Progenitor cell of endocrine pancreas (in vitro differentiated cells): ENCODE measurements around the gene CD101. TPM values are rescaled to one million over a fixed set of nuclear protein-coding genes. Genes with fewer than 3 reads are reported as not detected.

Source experiments
- DNase-seq: peaks from one replicate; pipeline ENCODE4 v3.0.0; 2021; ENCODE audit warnings: low spot score; ENCODE audit not compliant: unreplicated experiment
- H3K27ac Mint-ChIP-seq: 2 replicates; pipeline ENCODE4 v1.8.0; 2021; ENCODE audit warnings: mild to moderate bottlenecking, moderate library complexity, mixed read lengths
- H3K27me3 Mint-ChIP-seq: 2 replicates; pipeline ENCODE4 v1.8.0; 2021; ENCODE audit warnings: mixed read lengths
- H3K36me3 Mint-ChIP-seq: 2 replicates; pipeline ENCODE4 v1.8.0; 2022; ENCODE audit warnings: mixed read lengths; ENCODE audit not compliant: insufficient read depth
- H3K4me1 Mint-ChIP-seq: 2 replicates; pipeline ENCODE4 v1.8.0; 2021; ENCODE audit warnings: low read depth, mixed read lengths
- H3K4me3 Mint-ChIP-seq: 2 replicates; pipeline ENCODE4 v1.8.0; 2021; ENCODE audit warnings: low read depth, mild to moderate bottlenecking, moderate library complexity, mixed read lengths
- H3K9me3 Mint-ChIP-seq: 2 replicates; pipeline ENCODE4 v1.8.0; 2021; ENCODE audit warnings: low read depth, mixed read lengths
- CTCF ChIP-seq: fragments of 200-600 bp; sonication (generic); IDR thresholded peaks from one replicate; pipeline ENCODE4 v1.5.0; 2021; ENCODE audit warnings: antibody characterized with exemption, mild to moderate bottlenecking; ENCODE audit not compliant: unreplicated experiment
- total RNA-seq: library from RNA; stranded (reverse); gene quantifications from 2 replicates; pipeline ENCODE4 v1.2.1, GENCODE V29; 2021

Gene CD101
- total RNA-seq, 1 donor from 2014 or later: 2.8 TPM

DNA sequence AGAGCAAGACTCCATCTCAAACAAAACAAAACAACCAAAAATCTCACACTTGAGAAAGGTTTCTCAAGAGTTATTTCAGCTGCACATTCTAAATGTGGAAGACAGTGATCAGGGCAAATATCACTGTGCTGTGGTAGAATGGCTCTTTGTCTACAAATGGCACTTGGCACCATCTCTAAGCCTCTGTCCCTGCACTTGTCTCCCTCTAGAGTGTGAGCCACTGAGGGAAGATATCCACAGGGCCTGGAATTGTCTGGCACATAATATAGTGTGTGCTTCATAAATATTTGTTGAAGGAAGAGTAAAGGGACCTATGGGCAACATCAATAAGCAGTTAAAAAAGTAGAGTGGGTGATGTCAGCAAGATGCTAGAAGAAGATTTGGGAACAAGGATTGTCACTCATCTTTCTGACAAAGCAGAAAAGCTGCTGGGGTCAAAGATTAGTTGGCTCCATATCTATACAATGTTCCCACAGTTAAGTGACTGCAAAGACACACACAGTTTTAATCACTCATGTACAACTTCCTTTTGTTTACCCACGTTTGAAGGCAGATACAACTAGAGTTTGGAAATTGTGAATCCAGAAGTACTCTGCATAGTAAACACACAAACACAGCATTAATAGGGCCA, 19.1 kb downstream of the CD101 start:
- Mint-ChIP-seq H3K4me3 (no peak overlapping the region), H3K9me3 (no peaks in the 10 kb centered on the region), H3K27ac (no peak overlapping the region), H3K36me3 (peaks cover 1% of the 10 kb centered on the region), H3K4me1 (no peaks in the 10 kb centered on the region), H3K27me3 (no peaks in the 10 kb centered on the region)
- DNase-seq: no peak
- TF ChIP-seq CTCF: no peak

DNA sequence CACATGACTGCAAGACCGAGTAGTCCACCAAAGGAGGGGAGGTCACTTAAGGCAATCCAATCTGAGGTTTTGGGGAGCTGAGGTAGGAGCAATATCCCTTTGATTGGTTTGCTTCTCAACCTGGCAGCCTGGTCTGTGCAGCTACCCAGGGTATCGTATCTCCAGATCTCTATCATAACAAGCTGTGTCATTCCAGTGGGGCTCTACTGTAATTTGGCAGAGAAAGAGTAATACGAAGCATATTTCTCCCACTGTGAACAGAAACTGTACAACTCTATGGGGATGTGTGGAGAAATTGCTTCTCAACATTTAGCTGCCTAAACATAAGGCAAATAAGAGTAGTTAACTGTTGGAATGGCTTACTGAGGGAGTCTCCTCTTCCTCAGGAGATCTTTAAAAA, 20.6 kb downstream of the CD101 start:
- no peaks in the 10 kb centered on the region for H3K27me3 Mint-ChIP-seq
- DNase-seq: no peak
- H3K4me3 Mint-ChIP-seq: no peak overlapping the region
- H3K27ac Mint-ChIP-seq: no peak overlapping the region
- TF ChIP-seq CTCF: no peak
- H3K4me1 Mint-ChIP-seq: no peaks in the 10 kb centered on the region
- H3K9me3 Mint-ChIP-seq: no peaks in the 10 kb centered on the region
- H3K36me3 Mint-ChIP-seq: peaks cover 1% of the 10 kb centered on the region

DNA sequence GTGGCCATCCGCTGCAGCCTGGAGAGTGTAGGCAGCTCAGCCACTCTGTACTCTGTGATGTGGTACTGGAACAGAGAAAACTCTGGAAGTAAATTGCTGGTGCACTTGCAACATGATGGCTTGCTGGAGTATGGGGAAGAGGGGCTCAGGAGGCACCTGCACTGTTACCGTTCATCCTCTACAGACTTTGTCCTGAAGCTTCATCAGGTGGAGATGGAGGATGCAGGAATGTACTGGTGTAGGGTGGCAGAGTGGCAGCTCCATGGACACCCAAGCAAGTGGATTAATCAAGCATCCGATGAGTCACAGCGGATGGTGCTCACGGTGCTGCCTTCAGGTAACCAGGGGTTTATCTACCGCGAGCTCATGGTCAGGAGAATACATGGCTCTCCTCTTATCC, 24.0 kb downstream of the CD101 start:
- no peaks in the 10 kb centered on the region for H3K4me1 Mint-ChIP-seq
- peaks cover 1% of the 10 kb centered on the region for H3K36me3 Mint-ChIP-seq
- no peak for DNase-seq
- no peak overlapping the region for H3K4me3 Mint-ChIP-seq
- H3K27me3 Mint-ChIP-seq: no peaks in the 10 kb centered on the region
- no peak for TF ChIP-seq CTCF
- no peaks in the 10 kb centered on the region for H3K9me3 Mint-ChIP-seq
- no peak overlapping the region for H3K27ac Mint-ChIP-seq

DNA sequence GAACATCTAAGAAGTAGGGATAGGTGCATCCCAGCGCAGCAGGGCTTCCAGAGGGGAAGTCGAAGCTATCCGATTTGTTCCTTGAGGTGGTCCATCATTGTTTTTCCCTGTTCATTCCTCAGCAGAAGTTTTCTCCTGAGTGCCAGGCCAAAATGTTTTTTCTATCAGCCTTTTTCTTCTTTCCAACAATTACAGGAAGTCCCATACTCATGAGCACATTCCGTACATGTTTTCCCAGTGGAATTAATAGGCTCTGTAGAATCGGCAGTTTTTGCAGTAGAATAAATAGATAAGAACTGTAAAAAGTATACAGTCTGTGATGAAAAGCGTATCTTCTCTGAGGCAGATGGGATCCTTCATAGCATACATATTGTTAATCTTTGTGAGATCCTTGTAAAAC, 24.8 kb downstream of the CD101 start:
- no peak for TF ChIP-seq CTCF
- Mint-ChIP-seq H3K9me3 (no peaks in the 10 kb centered on the region), H3K36me3 (peaks cover 1% of the 10 kb centered on the region), H3K4me1 (no peaks in the 10 kb centered on the region), H3K27ac (no peak overlapping the region), H3K4me3 (no peak overlapping the region), H3K27me3 (no peaks in the 10 kb centered on the region)
- DNase-seq: no peak

GRCh38 chr1:117029685-117030084, 28.1 kb downstream of the CD101 start:
- Mint-ChIP-seq H3K27me3 (no peaks in the 10 kb centered on the region), H3K4me3 (no peak overlapping the region), H3K4me1 (peaks cover 4% of the 10 kb centered on the region), H3K27ac (no peak overlapping the region), H3K36me3 (no peaks in the 10 kb centered on the region), H3K9me3 (no peaks in the 10 kb centered on the region)
- no peak for DNase-seq
- no peak for TF ChIP-seq CTCF
